ENCODE data around the gene WDR77.

Gene WDR77

GRCh38 chr1:111448918-111449702 lies at the start of gene WDR77, which contains the start of gene ATP5PB:
TSS of gene WDR77 (minus strand) at chr1:111449256. CDS start at chr1:111449169, 87 bp downstream.
TSS of gene ATP5PB (plus strand) at chr1:111449464. CDS start at chr1:111449542, 78 bp downstream.
- peak; percentile 97 for DNase-seq

DNA sequence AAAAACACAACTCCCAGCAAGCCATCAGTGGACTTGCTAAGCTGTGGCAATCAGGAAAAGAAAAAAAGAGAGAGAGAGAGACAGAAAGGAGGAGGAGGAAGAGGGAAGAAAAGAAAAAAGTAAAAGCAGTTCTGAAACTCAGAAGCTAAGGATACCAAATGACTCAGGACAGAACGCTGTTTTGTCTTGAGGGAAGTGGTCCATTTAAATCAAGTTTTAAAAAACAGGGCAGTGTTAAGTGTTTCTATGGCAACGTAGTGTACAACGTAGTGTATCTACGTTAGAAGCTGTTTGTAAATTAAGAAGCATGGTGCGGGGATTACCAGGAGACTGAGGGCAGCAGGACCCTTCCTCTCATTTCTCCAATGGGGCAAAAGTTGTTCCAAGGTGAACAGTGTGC lies 48.5 kb upstream of the WDR77 start:
- DNase-seq = no peak

DNA sequence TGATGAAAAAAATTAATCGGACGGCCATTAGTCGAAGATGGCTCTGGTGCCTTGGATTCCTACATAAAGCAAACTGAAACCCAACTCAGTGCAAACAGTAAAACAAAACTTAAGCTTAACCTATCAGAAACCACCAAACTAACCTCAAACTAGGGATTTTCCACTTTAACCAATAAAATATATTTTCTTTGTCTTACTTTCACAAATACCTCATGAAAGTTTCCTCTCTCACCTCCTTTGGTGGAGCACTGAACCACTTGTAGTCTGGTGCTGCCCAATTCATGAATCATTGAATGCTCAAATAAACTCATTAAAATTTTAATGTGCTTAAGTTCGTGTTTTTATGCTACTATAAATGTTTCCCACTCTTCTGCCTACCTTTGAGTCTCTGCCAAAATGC lies 47.3 kb upstream of the WDR77 start:
- DNase-seq = no peak

DNA sequence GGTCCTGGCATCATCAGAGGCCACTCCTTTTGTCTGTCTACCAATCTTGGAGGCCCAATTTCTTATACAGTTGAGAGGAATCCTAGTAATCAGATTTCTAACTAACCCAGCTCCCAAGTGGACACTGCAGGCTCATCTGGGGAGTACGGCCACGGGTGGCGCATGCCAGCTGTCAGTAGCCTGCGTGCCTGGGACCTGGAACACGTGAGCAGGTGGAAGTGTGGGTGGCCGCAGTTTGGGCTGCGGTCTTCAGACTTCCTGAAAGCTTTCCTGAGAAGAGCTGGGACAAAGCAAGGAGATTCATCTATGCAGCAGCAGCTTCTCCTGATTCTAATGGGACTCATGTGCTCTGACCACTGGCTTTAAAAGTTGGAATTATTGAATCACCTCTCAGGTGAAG lies 42.0 kb upstream of the WDR77 start:
- DNase-seq = no peak

DNA sequence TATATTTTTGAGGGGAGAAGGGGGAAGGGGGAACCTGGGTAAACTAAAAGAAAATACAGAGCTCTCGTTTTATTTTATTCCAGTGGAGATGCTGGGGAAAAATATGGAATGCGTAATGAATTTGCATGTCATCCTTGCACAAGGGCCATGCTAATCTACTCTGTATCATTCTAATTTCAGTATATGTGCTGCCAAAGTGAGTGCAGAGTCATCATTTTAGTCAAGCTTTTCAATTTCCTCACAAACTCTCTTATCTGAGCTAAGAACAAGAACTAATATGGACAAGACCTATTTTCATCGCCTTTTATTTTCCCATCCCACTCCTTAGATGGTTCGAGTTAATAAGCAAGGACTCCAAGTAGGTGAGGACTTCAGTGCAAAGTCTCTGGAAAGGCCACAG lies 41.2 kb upstream of the WDR77 start:
- DNase-seq = no peak

DNA sequence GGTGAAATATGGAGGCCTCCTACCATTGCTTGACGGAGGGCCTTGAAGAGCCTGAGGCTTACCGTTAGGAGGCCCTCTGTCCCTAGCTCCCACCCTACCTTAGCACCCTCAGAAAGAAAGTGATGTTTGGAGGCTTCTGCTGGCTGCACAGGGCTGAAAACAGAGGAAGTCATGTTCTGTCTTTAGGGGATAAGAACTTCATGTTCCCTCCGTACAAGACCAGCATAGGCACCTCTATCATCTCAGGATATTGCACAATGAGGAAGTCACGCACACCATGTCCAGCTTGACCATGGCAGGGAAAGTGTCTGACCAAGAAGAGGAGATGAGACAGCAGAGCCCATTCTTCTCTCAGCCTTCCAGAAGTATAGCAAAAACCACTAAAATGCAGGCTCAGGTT lies 40.5 kb upstream of the WDR77 start:
- no peak for DNase-seq

DNA sequence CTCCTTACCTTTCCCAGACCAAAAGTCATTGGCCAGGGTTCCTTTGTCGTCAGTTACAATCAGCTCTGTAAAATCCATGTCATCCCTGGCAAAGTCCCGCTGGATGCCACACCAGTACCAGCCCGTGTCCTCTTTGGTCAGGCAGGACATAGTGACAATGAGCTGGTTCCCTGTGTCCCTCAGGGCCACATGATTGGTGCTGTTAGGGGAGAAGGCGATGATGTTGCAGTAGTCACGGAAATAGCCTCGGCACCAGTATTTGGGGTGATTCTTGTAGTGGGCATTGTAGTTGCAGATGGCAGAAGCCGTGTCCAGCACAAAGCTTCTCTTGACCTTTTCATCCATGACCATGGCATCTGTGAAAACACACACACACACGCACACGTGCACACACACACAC lies 39.6 kb upstream of the WDR77 start:
- no peak for DNase-seq

DNA sequence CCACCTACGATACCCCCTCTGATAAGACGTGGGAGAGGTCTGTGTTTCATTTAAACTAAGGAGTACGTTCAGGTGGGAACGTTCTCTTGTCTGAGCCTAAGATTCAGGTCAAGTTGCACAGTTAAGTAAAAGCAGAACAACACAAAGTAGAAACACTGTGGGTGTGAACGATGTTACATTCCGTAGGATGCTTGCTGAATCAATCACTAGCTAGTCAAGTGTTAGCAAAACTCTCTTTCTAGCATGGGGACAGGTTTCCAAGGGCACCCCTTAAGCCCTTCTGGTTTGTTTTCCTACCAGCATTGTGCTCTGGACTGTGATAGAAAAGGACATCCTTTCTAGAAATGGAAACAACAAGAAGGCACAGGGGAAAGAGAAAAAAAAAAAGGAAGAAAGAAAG lies 38.1 kb upstream of the WDR77 start:
- no peak for DNase-seq

GRCh38 chr1:111486431-111486830 lies 37.4 kb upstream of the WDR77 start:
- DNase-seq = no peak

GRCh38 chr1:111484391-111485026 lies 35.5 kb upstream of the WDR77 start:
- DNase-seq = no peak

GRCh38 chr1:111483876-111484275 lies 34.8 kb upstream of the WDR77 start:
- DNase-seq = no peak

- DNase-seq = no peak
Measured at GRCh38 chr1:111483166-111483565, 34.1 kb upstream of the WDR77 start.

- DNase-seq = peak; percentile 65
Measured at GRCh38 chr1:111481387-111482221, 32.5 kb upstream of the WDR77 start.

DNA sequence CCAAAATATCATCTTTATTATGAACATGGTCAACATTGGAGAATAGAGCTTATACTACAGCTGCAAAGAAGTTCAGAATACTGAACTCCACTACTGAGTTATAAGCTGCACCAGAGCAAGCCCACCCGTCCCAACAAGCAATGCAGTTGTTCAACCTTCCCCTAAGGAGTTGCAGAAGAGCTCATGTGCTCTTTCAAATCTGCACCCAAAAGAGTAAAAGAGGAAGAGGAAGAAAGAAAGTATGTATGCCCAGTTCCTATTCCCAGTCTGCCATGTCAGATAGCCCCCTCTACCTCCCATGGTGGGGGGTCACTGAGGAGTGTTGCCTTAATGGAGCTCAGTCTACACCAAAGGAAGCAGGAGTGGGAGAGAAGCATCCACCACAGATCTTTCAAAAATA lies 31.6 kb upstream of the WDR77 start:
- no peak for DNase-seq

DNA sequence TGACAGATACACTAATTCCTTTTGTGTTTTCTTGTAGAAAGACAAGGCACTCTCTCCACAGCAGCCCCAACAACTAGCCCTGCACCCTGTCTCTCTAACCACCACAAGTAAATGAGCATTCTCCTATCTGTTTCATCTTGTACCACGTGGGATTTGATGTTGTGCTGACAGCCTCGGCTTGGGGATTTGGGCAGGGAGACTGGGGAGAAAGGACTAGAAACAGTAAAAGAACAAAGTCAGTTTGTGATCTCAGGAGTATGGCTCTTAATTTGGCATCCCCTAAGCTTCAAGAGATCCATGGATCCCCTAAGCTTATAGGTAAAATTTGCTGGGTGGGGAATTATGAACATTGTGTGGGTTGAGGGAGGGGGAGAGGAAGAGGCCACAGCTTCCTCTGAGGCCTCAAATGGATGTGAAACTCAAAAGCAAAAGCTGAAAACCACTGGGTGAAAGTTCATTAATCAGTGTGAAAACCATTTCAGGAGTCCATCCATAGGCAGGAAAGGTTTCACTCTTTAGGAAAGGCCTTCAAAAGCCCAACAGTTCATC lies 27.8 kb upstream of the WDR77 start:
- DNase-seq = peak; percentile 61

GRCh38 chr1:111476214-111476613 lies 27.2 kb upstream of the WDR77 start:
- DNase-seq = no peak

DNA sequence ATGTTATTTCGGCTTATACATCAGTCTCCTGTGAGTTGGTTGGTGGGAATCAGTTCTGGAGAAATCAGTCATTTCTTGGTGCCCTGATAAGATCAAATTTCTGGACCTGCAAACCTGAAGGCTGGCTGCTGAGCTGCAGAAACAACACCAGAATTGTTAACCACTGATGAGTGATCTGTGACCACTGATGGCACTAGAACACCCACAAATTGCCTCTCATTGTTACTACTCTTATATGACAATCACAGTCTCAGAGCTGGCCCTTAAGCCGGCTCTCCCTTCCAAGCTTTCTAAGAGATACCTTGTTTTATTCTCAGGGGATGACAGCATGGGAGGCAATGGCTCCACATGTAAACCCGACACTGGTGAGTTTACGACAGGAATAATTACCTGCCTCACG lies 26.6 kb upstream of the WDR77 start:
- peak; percentile 36 for DNase-seq

DNA sequence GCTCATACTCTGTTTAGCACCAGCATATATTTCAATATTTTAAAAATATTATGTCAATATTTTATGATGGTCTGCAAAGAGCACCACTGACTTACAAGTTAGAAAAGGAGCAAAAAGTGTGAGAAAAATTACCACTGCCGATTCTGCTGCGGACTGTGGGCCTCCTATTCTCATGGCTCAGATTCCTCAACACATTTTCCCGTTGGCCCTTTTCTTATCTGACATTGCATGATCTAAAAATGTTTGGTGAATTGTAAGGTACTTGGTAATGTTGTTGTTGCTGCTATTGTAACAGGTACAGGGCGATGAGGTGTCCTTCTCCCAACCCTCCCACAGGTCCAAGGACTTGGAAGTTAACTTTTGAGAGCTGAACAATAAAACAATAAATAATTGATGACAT lies 25.5 kb upstream of the WDR77 start:
- DNase-seq = no peak

- DNase-seq = no peak
Measured at GRCh38 chr1:111474106-111474505, 25.1 kb upstream of the WDR77 start.

- DNase-seq = no peak
Measured at GRCh38 chr1:111471538-111471937, 22.5 kb upstream of the WDR77 start.

DNA sequence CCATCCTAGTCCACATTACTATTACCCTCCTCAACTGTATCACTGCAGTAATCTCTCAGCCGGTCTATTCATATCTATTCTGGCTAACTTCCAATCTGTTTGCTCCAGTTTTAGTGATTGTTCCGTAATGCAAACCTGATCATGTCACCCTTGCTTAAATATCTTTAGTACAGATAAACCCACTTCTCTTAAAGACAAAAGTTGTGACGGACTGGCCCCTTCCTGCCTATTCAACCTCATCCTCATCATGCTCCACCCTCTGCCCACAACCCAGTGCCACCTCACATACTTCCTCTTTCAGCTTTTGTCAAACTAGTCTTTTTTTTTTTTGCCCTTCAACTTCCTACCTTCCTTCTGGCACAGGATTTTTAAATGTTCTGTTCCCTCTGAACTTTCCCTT lies 22.0 kb upstream of the WDR77 start:
- DNase-seq = peak; percentile 83

- peak; percentile 18 for DNase-seq
Measured at GRCh38 chr1:111470596-111470995, 21.5 kb upstream of the WDR77 start.

GRCh38 chr1:111469539-111469938 lies 20.5 kb upstream of the WDR77 start:
- no peak for DNase-seq
